H1 (cell line): ENCODE measurements around the gene URB2. TPM values are rescaled to one million over a fixed set of nuclear protein-coding genes. Genes with fewer than 3 reads are reported as not detected.

Source experiments
- CTCF ChIA-PET: fragments of 300-600 bp; sonication (Branson Sonifier 250); formaldehyde crosslinking; loops from one replicate; lab custom pipeline; 2021; ENCODE audit not compliant: partially characterized antibody; lab: Charles Lee
- POLR2A ChIA-PET: fragments of 300-600 bp; sonication (Branson Sonifier 250); formaldehyde crosslinking; loops from one replicate; lab custom pipeline; 2021; ENCODE audit warnings: inconsistent platforms; ENCODE audit not compliant: partially characterized antibody; lab: Charles Lee
- DNase-seq, 2 experiments: peaks; one replicate each; pipeline versions ENCODE4 v3.0.0 to v3.0.0-alpha.2; 2010 to 2022; ENCODE audit warnings: low spot score in 2 of 2, low read depth in 1 of 2, mixed read lengths in 1 of 2
- FAIRE-seq: peaks from 2 replicates; lab custom pipeline; 2011; peaks lifted over from hg19 to GRCh38; lab: Jason Lieb, UNC
- H2AFZ ChIP-seq: 2 replicates; pipeline ENCODE4 v1.8.1; 2012; ENCODE audit warnings: low read length, inconsistent platforms
- H2AK5ac ChIP-seq: 2 replicates; pipeline ENCODE4 v1.6.1; 2013; ENCODE audit warnings: low read depth, low read length
- H2BK120ac ChIP-seq: replicated peaks from 2 replicates; pipeline ENCODE3; 2013; ENCODE audit warnings: low read depth, low read length, inconsistent platforms
- H2BK12ac ChIP-seq: 2 replicates; pipeline ENCODE4 v1.6.1; 2013; ENCODE audit warnings: low read depth, low read length
- H2BK15ac ChIP-seq: 2 replicates; pipeline ENCODE4 v1.6.1; 2013; ENCODE audit warnings: low read length
- H2BK20ac ChIP-seq: 2 replicates; pipeline ENCODE4 v1.6.1; 2013; ENCODE audit warnings: low read length
- H2BK5ac ChIP-seq: 2 replicates; pipeline ENCODE4 v1.6.1; 2013; ENCODE audit warnings: low read depth, low read length
- H3K14ac ChIP-seq: 2 replicates; pipeline ENCODE4 v1.6.1; 2013; ENCODE audit warnings: inconsistent platforms; ENCODE audit not compliant: insufficient read length
- H3K18ac ChIP-seq: 2 replicates; pipeline ENCODE4 v1.6.1; 2013; ENCODE audit warnings: low read length; ENCODE audit errors: extremely low read depth
- H3K23ac ChIP-seq: 2 replicates; pipeline ENCODE4 v1.6.1; 2013; ENCODE audit warnings: inconsistent platforms; ENCODE audit not compliant: insufficient read length
- H3K23me2 ChIP-seq: 2 replicates; pipeline ENCODE4 v1.6.1; 2013; ENCODE audit warnings: low read depth, low read length
- H3K27ac ChIP-seq: 2 replicates; pipeline ENCODE4 v1.6.1; 2011; ENCODE audit warnings: low read depth, low read length, inconsistent platforms
- H3K27me3 ChIP-seq, 4 experiments: replicated peaks in 1 of 4; 1 replicate in 1 of 4; 2 replicates in 3 of 4; pipeline versions ENCODE4 v1.6.1 to v1.8.1; 2011 to 2013; ENCODE audit warnings: low read length in 3 of 4, mild to moderate bottlenecking in 3 of 4, inconsistent platforms in 2 of 4, mixed read lengths in 2 of 4, moderate library complexity in 1 of 4; ENCODE audit not compliant: control insufficient read depth in 3 of 4, insufficient read depth in 3 of 4; ENCODE audit errors: extremely low read depth in 1 of 4
- H3K36me3 ChIP-seq, 4 experiments: 2 replicates each; pipeline versions ENCODE4 v1.6.1 to v1.8.1; 2011 to 2013; ENCODE audit warnings: mild to moderate bottlenecking in 4 of 4, low read length in 3 of 4, moderate library complexity in 2 of 4, control low read depth in 1 of 4, inconsistent platforms in 1 of 4; ENCODE audit not compliant: insufficient read depth in 4 of 4, control insufficient read depth in 2 of 4
- H3K4ac ChIP-seq: replicated peaks from 2 replicates; pipeline ENCODE3; 2013; ENCODE audit warnings: low read length, low read depth, mixed read lengths, inconsistent platforms; ENCODE audit not compliant: insufficient read length
- H3K4me1 ChIP-seq, 4 experiments: replicated peaks in 1 of 4; 1 replicate in 1 of 4; 2 replicates in 3 of 4; pipeline versions ENCODE4 v1.6.1 to v1.8.1; 2011 to 2013; ENCODE audit warnings: low read length in 3 of 4, inconsistent platforms in 2 of 4, mixed read lengths in 1 of 4; ENCODE audit not compliant: insufficient read depth in 4 of 4, control insufficient read depth in 3 of 4
- H3K4me2 ChIP-seq, 2 experiments: 2 replicates each; pipeline versions ENCODE4 v1.6.1 to v1.8.1; 2011 to 2013; ENCODE audit warnings: low read depth in 2 of 2, low read length in 2 of 2, control low read depth in 1 of 2, inconsistent platforms in 1 of 2, mild to moderate bottlenecking in 1 of 2; ENCODE audit not compliant: insufficient read depth in 1 of 2
- H3K4me3 ChIP-seq, 4 experiments: fragments of 200-600, 300-600 bp in 1 of 4; sonication (generic), shearing (Covaris generic), sonication (Bioruptor Twin) in 1 of 4; 2 replicates each; pipeline versions ENCODE4 v1.5.1 to v1.8.1; 2011 to 2016; ENCODE audit warnings: low read length in 4 of 4, low read depth in 3 of 4, control low read depth in 2 of 4, inconsistent platforms in 2 of 4, mild to moderate bottlenecking in 2 of 4, mixed read lengths in 1 of 4, moderate library complexity in 1 of 4; ENCODE audit not compliant: insufficient read depth in 2 of 4; ENCODE audit errors: extremely low read depth in 1 of 4
- H3K56ac ChIP-seq: replicated peaks from 2 replicates; pipeline ENCODE3; 2013; ENCODE audit warnings: low read depth, mild to moderate bottlenecking, mixed read lengths, low read length, inconsistent platforms; ENCODE audit not compliant: insufficient read length
- H3K79me1 ChIP-seq: 2 replicates; pipeline ENCODE4 v1.6.1; 2013; ENCODE audit warnings: low read depth, low read length, control low read depth
- H3K79me2 ChIP-seq, 2 experiments: 2 replicates each; pipeline versions ENCODE4 v1.6.1 to v1.8.1; 2012 to 2013; ENCODE audit warnings: low read length in 2 of 2, mild to moderate bottlenecking in 2 of 2, inconsistent platforms in 1 of 2; ENCODE audit not compliant: insufficient read depth in 2 of 2, control insufficient read depth in 1 of 2
- H3K9ac ChIP-seq, 4 experiments: replicated peaks in 1 of 4; 1 replicate in 1 of 4; 2 replicates in 3 of 4; pipeline versions ENCODE4 v1.6.1 to v1.8.1; 2011 to 2013; ENCODE audit warnings: low read depth in 3 of 4, low read length in 3 of 4, control low read depth in 2 of 4, mild to moderate bottlenecking in 2 of 4, moderate library complexity in 2 of 4, inconsistent platforms in 1 of 4; ENCODE audit errors: extremely low read depth in 1 of 4
- H3K9me3 ChIP-seq, 2 experiments: 2 replicates each; pipeline versions ENCODE4 v1.6.1 to v1.8.1; 2012 to 2013; ENCODE audit warnings: mild to moderate bottlenecking in 2 of 2, moderate library complexity in 2 of 2, control low read depth in 1 of 2, inconsistent platforms in 1 of 2, low read depth in 1 of 2, low read length in 1 of 2, mixed read lengths in 1 of 2; ENCODE audit not compliant: insufficient read depth in 2 of 2
- H4K20me1 ChIP-seq, 2 experiments: replicated peaks in 1 of 2; 2 replicates each; pipeline versions ENCODE3 to v1.8.1; 2011 to 2013; ENCODE audit warnings: inconsistent platforms in 2 of 2, low read length in 2 of 2, mild to moderate bottlenecking in 1 of 2; ENCODE audit not compliant: insufficient read depth in 2 of 2, control insufficient read depth in 1 of 2
- H4K5ac ChIP-seq: 2 replicates; pipeline ENCODE4 v1.6.1; 2013; ENCODE audit warnings: low read length, low read depth, mixed read lengths, inconsistent platforms; ENCODE audit not compliant: insufficient read length
- H4K8ac ChIP-seq: 2 replicates; pipeline ENCODE4 v1.8.0; 2013; ENCODE audit warnings: mild to moderate bottlenecking, moderate library complexity, low read length, inconsistent platforms; ENCODE audit not compliant: insufficient read depth; ENCODE audit errors: extremely low read depth
- H4K91ac ChIP-seq: replicated peaks from 2 replicates; pipeline ENCODE3; 2013; ENCODE audit warnings: low read length, mixed read lengths, inconsistent platforms; ENCODE audit not compliant: insufficient read length
- NRF1 ChIP-seq: IDR thresholded peaks from 2 replicates; pipeline ENCODE4 v1.6.1; 2011; ENCODE audit warnings: mild to moderate bottlenecking, low read depth, low read length, improper control_type of control experiment
- RFX5 ChIP-seq: IDR thresholded peaks from 2 replicates; pipeline ENCODE4 v1.6.1; 2011; ENCODE audit warnings: low read depth, low read length, improper control_type of control experiment, borderline replicate concordance
- SIRT6 ChIP-seq: IDR thresholded peaks from one replicate; pipeline ENCODE4 v1.7.1; 2012; ENCODE audit warnings: low read length, inconsistent platforms
- SP1 ChIP-seq: IDR thresholded peaks from 2 replicates; pipeline ENCODE4 v1.6.1; 2011; ENCODE audit warnings: low read depth, low read length
- SP2 ChIP-seq: IDR thresholded peaks from 2 replicates; pipeline ENCODE4 v1.6.1; 2012; ENCODE audit warnings: mild to moderate bottlenecking, low read length, inconsistent platforms
- WGBS, 2 experiments: shearing (Covaris generic) in 1 of 2; methylation state at CpG; one replicate each; pipeline versions ENCODE4 v1.1.6 to v1.1.7; 2013 to 2015; ENCODE audit warnings: low lambda C conversion rate in 2 of 2, mixed read lengths in 2 of 2, inconsistent platforms in 1 of 2, low coverage in 1 of 2, missing lambda C conversion rate in 1 of 2; ENCODE audit not compliant: insufficient replicate concordance in 2 of 2, insufficient coverage in 1 of 2, insufficient read length in 1 of 2; ENCODE audit errors: extremely low coverage in 1 of 2, missing lambda C conversion rate in 1 of 2; 5-methylcytosine and 5-hydroxymethylcytosine counted together
- polyA plus RNA-seq, 7 experiments: library from polyadenylated mRNA; depleted of rRNA in 3 of 7; stranded (reverse) in 5 of 7; unstranded in 2 of 7; fragments of >200 nt in 5 of 7; fragments of 200-250 nt in 2 of 7; gene quantifications; 1 replicate in 5 of 7; 2 replicates in 1 of 7; 4 replicates in 1 of 7; pipeline versions ENCODE4 v1.2.1 to v1.2.3, GENCODE V29; 2011 to 2013; ENCODE audit warnings: missing spikeins in 2 of 7, mixed read lengths in 2 of 7
- total RNA-seq: library from RNA; stranded (reverse); fragmentation: NEBNext Ultra II Directional; extraction: Animal tissue kit (Norgen Biotek cat#: 25700); gene quantifications from 2 replicates; pipeline ENCODE4 v1.2.1, GENCODE V29; 2021
- TF ChIP-seq, protein P1 (sequence below): IDR thresholded peaks from 2 replicates; pipeline ENCODE4 v1.6.1; 2012; ENCODE audit warnings: inconsistent platforms

The URB2 gene
- total and polyA plus RNA-seq, 2 of the 8 experiments (the other 6 are each of a cell fraction or from before 2014, with no cell fraction given), result 13.7 to 33.0 TPM

- no peak for TF ChIP-seq SP1
- TF ChIP-seq SP2, result no peak
- TF ChIP-seq, protein P1, sequence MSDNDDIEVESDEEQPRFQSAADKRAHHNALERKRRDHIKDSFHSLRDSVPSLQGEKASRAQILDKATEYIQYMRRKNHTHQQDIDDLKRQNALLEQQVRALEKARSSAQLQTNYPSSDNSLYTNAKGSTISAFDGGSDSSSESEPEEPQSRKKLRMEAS, result no peak
- no peak for TF ChIP-seq NRF1
- TF ChIP-seq RFX5, result no peak
- TF ChIP-seq SIRT6, result no peak
- Histone ChIP-seq H4K8ac (no peak overlapping the region), H3K9ac (no peak overlapping the region), H3K23me2 (peaks cover 2% of the 10 kb centered on the region; the same call in 1 of the 2 replicates), H3K9me3 (no peaks in the 10 kb centered on the region), H4K20me1 (peaks cover 8 to 12% of the 10 kb centered on the region in 2 experiments), H3K4me1 (peaks cover 0 to 3% (median 0%) of the 10 kb centered on the region in 4 experiments; a peak in 1 of 7 replicates), H3K79me2 (peaks cover 11 to 78% of the 10 kb centered on the region in 2 experiments), H2BK15ac (no peak overlapping the region), H2AFZ (no peak overlapping the region), H3K27me3 (no peaks in the 10 kb centered on the region), H3K18ac (no peak overlapping the region), H4K91ac (no peak overlapping the region), H3K23ac (no peak overlapping the region), H3K4me2 (no peak overlapping the region), H2BK120ac (no peak overlapping the region), H3K4me3 (no peak overlapping the region), H2BK20ac (no peak overlapping the region), H3K79me1 (peaks cover 9% of the 10 kb centered on the region), H2AK5ac (no peak overlapping the region), H3K56ac (no peak overlapping the region), H3K27ac (no peak overlapping the region), H3K14ac (no peak overlapping the region), H2BK5ac (no peak overlapping the region), H3K4ac (no peak overlapping the region), H2BK12ac (no peak overlapping the region), H4K5ac (no peak overlapping the region), H3K36me3 (peaks cover 14 to 30% (median 19%) of the 10 kb centered on the region in 4 experiments)
- no peak for FAIRE-seq
- CTCF ChIA-PET, result interaction anchor here (0.6 to 0.8 kb wide), 3 partner anchors 9 to 489 kb away, joined by 3 to 4 read pairs (median 3); no protein-coding TSS in a partner anchor
- WGBS, 2 experiments, result 89% methylated on average over 3 of the region's 3 CpGs; no CpG with 5 or more reads in 1 of the 2 experiments
- POLR2A ChIA-PET, result interaction anchor here (0.8 kb wide), 1 partner anchor 27 kb away, joined by 3 read pairs; no protein-coding TSS in a partner anchor
- DNase-seq, result no peak
Observed at GRCh38 chr1:229631148-229631547, 5.1 kb downstream of the URB2 start.
